ENCODE measurements around the gene CEP70. TPM values are rescaled to one million over a fixed set of nuclear protein-coding genes. Genes with fewer than 3 reads are reported as not detected.

CEP70 gene
- total and polyA plus RNA-seq, 4 donors: 6.9 to 26.5 (median 9.1) TPM

GRCh38 chr3:138468451-138468850 is 125.6 kb downstream of the CEP70 start:
- no peaks in the 10 kb centered on the region for H3K27me3 ChIP-seq (ENCODE audit: control insufficient read depth in 4 of 4, insufficient read depth in 4 of 4, low read length in 3 of 4)
- no peak overlapping the region for H3K27ac ChIP-seq (ENCODE audit: low read depth in 1 of 2, low read length in 2 of 2)
- DNase-seq (ENCODE audit: low spot score): no peak
- H3K9me3 ChIP-seq (ENCODE audit: control insufficient read depth in 4 of 4, low read length in 3 of 4): no peaks in the 10 kb centered on the region
- 81% methylated on average over 6 of the region's 6 CpGs for WGBS
- H3K9ac ChIP-seq (ENCODE audit: low read depth in 1 of 2, low read length in 2 of 2): no peak overlapping the region
- no peaks in the 10 kb centered on the region for H3K4me1 ChIP-seq (ENCODE audit: control insufficient read depth in 4 of 4, insufficient read depth in 4 of 4, low read length in 3 of 4)
- no peaks in the 10 kb centered on the region for H3K36me3 ChIP-seq (ENCODE audit: control insufficient read depth in 4 of 4, insufficient read depth in 3 of 4, low read depth in 1 of 4, low read length in 3 of 4)
- TF ChIP-seq JUND (IDR thresholded peaks at IDR 0.05) (no peak), YY1 (IDR thresholded peaks at IDR 0.05) (no peak), HNF4A (conservative IDR thresholded peaks at IDR 0.05) (no peak), FOXA1 (IDR thresholded peaks at IDR 0.05) (no peak), TAF1 (conservative IDR thresholded peaks at IDR 0.05) (no peak), SP1 (IDR thresholded peaks at IDR 0.05) (no peak), GABPA (IDR thresholded peaks at IDR 0.05 in 1 of 2, conservative IDR thresholded peaks at IDR 0.05 in 1 of 2) (no peak), RXRA (IDR thresholded peaks at IDR 0.05) (no peak), HNF4G (IDR thresholded peaks at IDR 0.05) (no peak), RAD21 (IDR thresholded peaks at IDR 0.05) (no peak), EGR1 (IDR thresholded peaks at IDR 0.05; ENCODE audit: low read depth in 2 of 2) (no peak), FOXA2 (IDR thresholded peaks at IDR 0.05) (no peak), NR2F2 (IDR thresholded peaks at IDR 0.05) (no peak), CTCF (IDR thresholded peaks at IDR 0.05; ENCODE audit: low read depth, low read length, missing input control) (no peak)
- TF ChIP-seq, protein P1, sequence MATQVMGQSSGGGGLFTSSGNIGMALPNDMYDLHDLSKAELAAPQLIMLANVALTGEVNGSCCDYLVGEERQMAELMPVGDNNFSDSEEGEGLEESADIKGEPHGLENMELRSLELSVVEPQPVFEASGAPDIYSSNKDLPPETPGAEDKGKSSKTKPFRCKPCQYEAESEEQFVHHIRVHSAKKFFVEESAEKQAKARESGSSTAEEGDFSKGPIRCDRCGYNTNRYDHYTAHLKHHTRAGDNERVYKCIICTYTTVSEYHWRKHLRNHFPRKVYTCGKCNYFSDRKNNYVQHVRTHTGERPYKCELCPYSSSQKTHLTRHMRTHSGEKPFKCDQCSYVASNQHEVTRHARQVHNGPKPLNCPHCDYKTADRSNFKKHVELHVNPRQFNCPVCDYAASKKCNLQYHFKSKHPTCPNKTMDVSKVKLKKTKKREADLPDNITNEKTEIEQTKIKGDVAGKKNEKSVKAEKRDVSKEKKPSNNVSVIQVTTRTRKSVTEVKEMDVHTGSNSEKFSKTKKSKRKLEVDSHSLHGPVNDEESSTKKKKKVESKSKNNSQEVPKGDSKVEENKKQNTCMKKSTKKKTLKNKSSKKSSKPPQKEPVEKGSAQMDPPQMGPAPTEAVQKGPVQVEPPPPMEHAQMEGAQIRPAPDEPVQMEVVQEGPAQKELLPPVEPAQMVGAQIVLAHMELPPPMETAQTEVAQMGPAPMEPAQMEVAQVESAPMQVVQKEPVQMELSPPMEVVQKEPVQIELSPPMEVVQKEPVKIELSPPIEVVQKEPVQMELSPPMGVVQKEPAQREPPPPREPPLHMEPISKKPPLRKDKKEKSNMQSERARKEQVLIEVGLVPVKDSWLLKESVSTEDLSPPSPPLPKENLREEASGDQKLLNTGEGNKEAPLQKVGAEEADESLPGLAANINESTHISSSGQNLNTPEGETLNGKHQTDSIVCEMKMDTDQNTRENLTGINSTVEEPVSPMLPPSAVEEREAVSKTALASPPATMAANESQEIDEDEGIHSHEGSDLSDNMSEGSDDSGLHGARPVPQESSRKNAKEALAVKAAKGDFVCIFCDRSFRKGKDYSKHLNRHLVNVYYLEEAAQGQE (IDR thresholded peaks at IDR 0.05): no peak
- TF ChIP-seq, protein P2, sequence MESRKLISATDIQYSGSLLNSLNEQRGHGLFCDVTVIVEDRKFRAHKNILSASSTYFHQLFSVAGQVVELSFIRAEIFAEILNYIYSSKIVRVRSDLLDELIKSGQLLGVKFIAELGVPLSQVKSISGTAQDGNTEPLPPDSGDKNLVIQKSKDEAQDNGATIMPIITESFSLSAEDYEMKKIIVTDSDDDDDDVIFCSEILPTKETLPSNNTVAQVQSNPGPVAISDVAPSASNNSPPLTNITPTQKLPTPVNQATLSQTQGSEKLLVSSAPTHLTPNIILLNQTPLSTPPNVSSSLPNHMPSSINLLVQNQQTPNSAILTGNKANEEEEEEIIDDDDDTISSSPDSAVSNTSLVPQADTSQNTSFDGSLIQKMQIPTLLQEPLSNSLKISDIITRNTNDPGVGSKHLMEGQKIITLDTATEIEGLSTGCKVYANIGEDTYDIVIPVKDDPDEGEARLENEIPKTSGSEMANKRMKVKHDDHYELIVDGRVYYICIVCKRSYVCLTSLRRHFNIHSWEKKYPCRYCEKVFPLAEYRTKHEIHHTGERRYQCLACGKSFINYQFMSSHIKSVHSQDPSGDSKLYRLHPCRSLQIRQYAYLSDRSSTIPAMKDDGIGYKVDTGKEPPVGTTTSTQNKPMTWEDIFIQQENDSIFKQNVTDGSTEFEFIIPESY (IDR thresholded peaks at IDR 0.05): no peak
- TF ChIP-seq, protein P3, sequence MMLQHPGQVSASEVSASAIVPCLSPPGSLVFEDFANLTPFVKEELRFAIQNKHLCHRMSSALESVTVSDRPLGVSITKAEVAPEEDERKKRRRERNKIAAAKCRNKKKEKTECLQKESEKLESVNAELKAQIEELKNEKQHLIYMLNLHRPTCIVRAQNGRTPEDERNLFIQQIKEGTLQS (IDR thresholded peaks at IDR 0.05): no peak
- TF ChIP-seq, protein P4, sequence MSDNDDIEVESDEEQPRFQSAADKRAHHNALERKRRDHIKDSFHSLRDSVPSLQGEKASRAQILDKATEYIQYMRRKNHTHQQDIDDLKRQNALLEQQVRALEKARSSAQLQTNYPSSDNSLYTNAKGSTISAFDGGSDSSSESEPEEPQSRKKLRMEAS (IDR thresholded peaks at IDR 0.05): no peak
- H3K4me3 ChIP-seq (ENCODE audit: low read depth in 1 of 3, low read length in 3 of 3): no peak overlapping the region

All from liver (tissue), 9 donors.